Measurements from ENCODE around the gene EPAS1.

DNA sequence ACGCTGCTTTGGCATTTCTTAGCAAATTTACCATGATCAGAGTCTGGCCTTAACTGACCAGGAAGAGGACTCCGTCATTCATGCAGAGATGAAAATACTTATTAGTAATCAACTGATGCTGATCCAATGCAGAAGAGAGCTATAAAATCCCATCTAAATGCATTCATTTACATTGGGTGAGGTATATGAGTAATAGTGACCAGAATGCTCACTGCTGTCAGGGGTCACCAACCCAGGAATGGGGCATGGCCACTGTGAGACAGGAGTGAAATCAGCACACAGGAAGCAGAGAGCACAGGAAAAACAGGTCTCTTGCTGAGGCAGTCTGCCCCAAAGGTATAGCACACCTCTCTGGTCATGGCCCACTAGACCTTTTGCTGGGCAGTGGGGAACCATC, 114.0 kb downstream of the EPAS1 start:
- no peak for TF ChIP-seq ELF4 (CRISPR knock-in tag; IDR thresholded peaks at IDR 0.05; ENCODE audit: low read depth)
- TF ChIP-seq, protein P1, sequence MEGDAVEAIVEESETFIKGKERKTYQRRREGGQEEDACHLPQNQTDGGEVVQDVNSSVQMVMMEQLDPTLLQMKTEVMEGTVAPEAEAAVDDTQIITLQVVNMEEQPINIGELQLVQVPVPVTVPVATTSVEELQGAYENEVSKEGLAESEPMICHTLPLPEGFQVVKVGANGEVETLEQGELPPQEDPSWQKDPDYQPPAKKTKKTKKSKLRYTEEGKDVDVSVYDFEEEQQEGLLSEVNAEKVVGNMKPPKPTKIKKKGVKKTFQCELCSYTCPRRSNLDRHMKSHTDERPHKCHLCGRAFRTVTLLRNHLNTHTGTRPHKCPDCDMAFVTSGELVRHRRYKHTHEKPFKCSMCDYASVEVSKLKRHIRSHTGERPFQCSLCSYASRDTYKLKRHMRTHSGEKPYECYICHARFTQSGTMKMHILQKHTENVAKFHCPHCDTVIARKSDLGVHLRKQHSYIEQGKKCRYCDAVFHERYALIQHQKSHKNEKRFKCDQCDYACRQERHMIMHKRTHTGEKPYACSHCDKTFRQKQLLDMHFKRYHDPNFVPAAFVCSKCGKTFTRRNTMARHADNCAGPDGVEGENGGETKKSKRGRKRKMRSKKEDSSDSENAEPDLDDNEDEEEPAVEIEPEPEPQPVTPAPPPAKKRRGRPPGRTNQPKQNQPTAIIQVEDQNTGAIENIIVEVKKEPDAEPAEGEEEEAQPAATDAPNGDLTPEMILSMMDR (IDR thresholded peaks at IDR 0.05), result no peak
- no peak for TF ChIP-seq ATF1 (CRISPR knock-in tag; IDR thresholded peaks at IDR 0.05)
- TF ChIP-seq, protein P2, sequence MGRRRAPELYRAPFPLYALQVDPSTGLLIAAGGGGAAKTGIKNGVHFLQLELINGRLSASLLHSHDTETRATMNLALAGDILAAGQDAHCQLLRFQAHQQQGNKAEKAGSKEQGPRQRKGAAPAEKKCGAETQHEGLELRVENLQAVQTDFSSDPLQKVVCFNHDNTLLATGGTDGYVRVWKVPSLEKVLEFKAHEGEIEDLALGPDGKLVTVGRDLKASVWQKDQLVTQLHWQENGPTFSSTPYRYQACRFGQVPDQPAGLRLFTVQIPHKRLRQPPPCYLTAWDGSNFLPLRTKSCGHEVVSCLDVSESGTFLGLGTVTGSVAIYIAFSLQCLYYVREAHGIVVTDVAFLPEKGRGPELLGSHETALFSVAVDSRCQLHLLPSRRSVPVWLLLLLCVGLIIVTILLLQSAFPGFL (CRISPR knock-in tag; IDR thresholded peaks at IDR 0.05; ENCODE audit: borderline replicate concordance), result no peak
- TF ChIP-seq, protein P3, sequence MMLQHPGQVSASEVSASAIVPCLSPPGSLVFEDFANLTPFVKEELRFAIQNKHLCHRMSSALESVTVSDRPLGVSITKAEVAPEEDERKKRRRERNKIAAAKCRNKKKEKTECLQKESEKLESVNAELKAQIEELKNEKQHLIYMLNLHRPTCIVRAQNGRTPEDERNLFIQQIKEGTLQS (CRISPR knock-in tag; conservative IDR thresholded peaks at IDR 0.05), result no peak
- TF ChIP-seq SP1 (CRISPR knock-in tag; conservative IDR thresholded peaks at IDR 0.05), result no peak
- TF ChIP-seq, protein P4, sequence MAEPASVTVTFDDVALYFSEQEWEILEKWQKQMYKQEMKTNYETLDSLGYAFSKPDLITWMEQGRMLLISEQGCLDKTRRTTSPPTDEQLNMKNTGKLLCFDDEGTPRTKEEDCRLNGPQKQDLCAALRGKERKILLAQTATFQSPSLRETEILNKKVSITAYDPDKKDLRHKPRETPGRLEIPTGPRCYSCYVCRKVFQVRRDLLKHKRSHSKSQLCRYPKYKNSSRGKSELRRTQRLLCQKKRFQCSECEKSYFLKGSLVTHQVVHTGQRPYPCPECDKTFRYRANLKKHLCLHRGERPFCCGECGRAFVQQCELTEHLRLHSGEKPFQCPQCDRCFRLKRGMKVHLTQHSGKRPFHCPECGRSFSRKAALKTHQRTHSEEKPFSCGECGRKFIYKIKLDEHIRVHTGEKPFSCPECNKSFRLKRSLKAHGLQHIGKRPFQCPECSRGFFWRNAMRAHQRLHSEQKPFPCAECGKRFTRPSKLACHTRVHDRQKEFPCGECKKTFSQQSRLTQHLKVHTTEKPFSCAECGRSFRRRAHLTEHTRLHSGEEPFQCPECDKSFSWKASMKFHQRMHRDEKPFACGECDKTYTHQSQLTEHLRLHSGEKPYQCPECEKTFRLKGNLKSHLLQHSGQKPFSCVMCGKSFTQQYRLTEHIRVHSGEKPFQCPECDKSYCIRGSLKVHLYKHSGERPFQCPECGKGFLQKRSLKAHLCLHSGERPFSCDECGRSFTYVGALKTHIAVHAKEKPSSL (CRISPR knock-in tag; conservative IDR thresholded peaks at IDR 0.05), result no peak
- no peak for TF ChIP-seq JUN (CRISPR knock-in tag; IDR thresholded peaks at IDR 0.05)
- no peak for TF ChIP-seq GABPB1 (CRISPR knock-in tag; IDR thresholded peaks at IDR 0.05)
- no peak for TF ChIP-seq IRF2 (CRISPR knock-in tag; IDR thresholded peaks at IDR 0.05; ENCODE audit: borderline replicate concordance, low read depth)
- TF ChIP-seq, protein P5, sequence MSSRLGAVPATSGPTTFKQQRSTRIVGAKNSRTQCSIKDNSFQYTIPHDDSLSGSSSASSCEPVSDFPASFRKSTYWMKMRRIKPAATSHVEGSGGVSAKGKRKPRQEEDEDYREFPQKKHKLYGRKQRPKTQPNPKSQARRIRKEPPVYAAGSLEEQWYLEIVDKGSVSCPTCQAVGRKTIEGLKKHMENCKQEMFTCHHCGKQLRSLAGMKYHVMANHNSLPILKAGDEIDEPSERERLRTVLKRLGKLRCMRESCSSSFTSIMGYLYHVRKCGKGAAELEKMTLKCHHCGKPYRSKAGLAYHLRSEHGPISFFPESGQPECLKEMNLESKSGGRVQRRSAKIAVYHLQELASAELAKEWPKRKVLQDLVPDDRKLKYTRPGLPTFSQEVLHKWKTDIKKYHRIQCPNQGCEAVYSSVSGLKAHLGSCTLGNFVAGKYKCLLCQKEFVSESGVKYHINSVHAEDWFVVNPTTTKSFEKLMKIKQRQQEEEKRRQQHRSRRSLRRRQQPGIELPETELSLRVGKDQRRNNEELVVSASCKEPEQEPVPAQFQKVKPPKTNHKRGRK (CRISPR knock-in tag; IDR thresholded peaks at IDR 0.05; ENCODE audit: borderline replicate concordance), result no peak
- TF ChIP-seq ZNF317 (CRISPR knock-in tag; IDR thresholded peaks at IDR 0.05; ENCODE audit: borderline replicate concordance, low read depth), result no peak
- TF ChIP-seq KAT7 (CRISPR knock-in tag; IDR thresholded peaks at IDR 0.05; ENCODE audit: borderline replicate concordance), result no peak

Data from WTC11 (cell line).